Astrocyte (in vitro differentiated cells and primary cell): ENCODE data around the gene NSMCE3. TPM values are rescaled to one million over a fixed set of nuclear protein-coding genes. Genes with fewer than 3 reads are reported as not detected.

Experiments
- DNase-seq: peaks from one replicate; pipeline ENCODE4 v3.0.0-alpha.2; 2010; ENCODE audit warnings: low read depth
- FAIRE-seq: peaks from 2 replicates; lab custom pipeline; 2011; peaks lifted over from hg19 to GRCh38; lab: Jason Lieb, UNC
- H2AFZ ChIP-seq: 2 replicates; pipeline ENCODE4 v1.6.0; 2012; ENCODE audit warnings: low read depth, low read length, inconsistent platforms
- H3K27ac ChIP-seq: 2 replicates; pipeline ENCODE4 v1.5.1; 2011; ENCODE audit warnings: low read depth, low read length, inconsistent platforms
- H3K27me3 ChIP-seq: 2 replicates; pipeline ENCODE4 v1.6.0; 2011; ENCODE audit warnings: low read length, inconsistent platforms; ENCODE audit not compliant: insufficient read depth
- H3K36me3 ChIP-seq: 2 replicates; pipeline ENCODE4 v1.5.1; 2011; ENCODE audit warnings: low read length, inconsistent platforms; ENCODE audit not compliant: insufficient read depth
- H3K4me1 ChIP-seq: 2 replicates; pipeline ENCODE4 v1.5.1; 2011; ENCODE audit warnings: low read length, inconsistent platforms; ENCODE audit not compliant: insufficient read depth
- H3K4me2 ChIP-seq: 2 replicates; pipeline ENCODE4 v1.6.0; 2012; ENCODE audit warnings: low read length, inconsistent platforms
- H3K4me3 ChIP-seq: 2 replicates; pipeline ENCODE4 v1.5.1; 2011; ENCODE audit warnings: low read depth, mild to moderate bottlenecking, low read length, inconsistent platforms; ENCODE audit not compliant: insufficient read depth
- H3K79me2 ChIP-seq: 2 replicates; pipeline ENCODE4 v1.6.0; 2012; ENCODE audit warnings: mild to moderate bottlenecking, low read length, inconsistent platforms; ENCODE audit not compliant: insufficient read depth
- H3K9ac ChIP-seq: 2 replicates; pipeline ENCODE4 v1.6.0; 2012; ENCODE audit warnings: mild to moderate bottlenecking, low read length, inconsistent platforms
- H3K9me3 ChIP-seq: 2 replicates; pipeline ENCODE4 v1.5.1; 2012; ENCODE audit warnings: low read depth, mild to moderate bottlenecking, low read length, inconsistent platforms; ENCODE audit not compliant: insufficient read depth
- H4K20me1 ChIP-seq: 2 replicates; pipeline ENCODE4 v1.6.0; 2012; ENCODE audit warnings: low read length, inconsistent platforms; ENCODE audit not compliant: insufficient read depth
- H3K27ac Mint-ChIP-seq: one replicate; pipeline ENCODE4 v1.8.0; 2021; ENCODE audit warnings: mild to moderate bottlenecking, mixed read lengths; ENCODE audit not compliant: unreplicated experiment
- H3K27me3 Mint-ChIP-seq: one replicate; pipeline ENCODE4 v1.8.0; 2021; ENCODE audit warnings: low read depth, mixed read lengths; ENCODE audit not compliant: unreplicated experiment
- H3K36me3 Mint-ChIP-seq: one replicate; pipeline ENCODE4 v1.8.0; 2021; ENCODE audit warnings: low read depth, mixed read lengths; ENCODE audit not compliant: unreplicated experiment
- H3K4me1 Mint-ChIP-seq: one replicate; pipeline ENCODE4 v1.8.0; 2021; ENCODE audit warnings: low read depth, mixed read lengths; ENCODE audit not compliant: unreplicated experiment
- H3K4me3 Mint-ChIP-seq: one replicate; pipeline ENCODE4 v1.8.0; 2021; ENCODE audit warnings: mild to moderate bottlenecking, moderate library complexity, mixed read lengths; ENCODE audit not compliant: unreplicated experiment
- H3K9me3 Mint-ChIP-seq: one replicate; pipeline ENCODE4 v1.8.0; 2021; ENCODE audit warnings: mild to moderate bottlenecking, mixed read lengths; ENCODE audit not compliant: unreplicated experiment
- EZH2 ChIP-seq: IDR thresholded peaks from 2 replicates; pipeline ENCODE4 v1.6.1; 2012; ENCODE audit warnings: mild to moderate bottlenecking, low read length, inconsistent platforms; ENCODE audit not compliant: insufficient read depth
- total RNA-seq: library from RNA; stranded (reverse); gene quantifications from 2 replicates; pipeline ENCODE4 v1.2.1, GENCODE V29; 2021
- TF ChIP-seq, protein P1 (sequence below): IDR thresholded peaks from 2 replicates; pipeline ENCODE4 v1.5.1; 2011; ENCODE audit warnings: low read depth, mild to moderate bottlenecking, inconsistent platforms, low read length, moderate library complexity; ENCODE audit not compliant: insufficient read depth

NSMCE3 gene
- total RNA-seq, 1 donor from 2014 or later = 8.3 TPM

DNA sequence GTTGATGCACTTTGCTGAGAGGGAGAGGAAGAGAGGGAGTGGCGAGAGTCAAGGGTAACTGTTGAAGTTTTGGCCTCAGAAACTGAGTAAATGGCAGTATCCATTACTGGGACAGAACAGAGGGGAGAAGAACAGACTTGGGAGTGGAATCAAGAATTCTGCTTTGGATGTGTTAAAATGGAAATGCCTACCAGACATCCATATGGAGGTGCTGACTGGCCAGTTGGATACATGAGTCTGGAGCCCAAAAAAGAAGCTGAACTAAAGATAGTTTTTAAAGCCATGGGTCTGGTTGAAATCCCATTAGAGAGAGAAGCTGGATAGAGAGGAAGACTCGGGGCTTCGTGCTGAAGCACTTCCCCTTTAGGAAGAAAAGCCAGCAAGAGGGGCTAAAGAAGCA lies 35.9 kb upstream of the NSMCE3 start:
- Mint-ChIP-seq H3K27ac (no peak overlapping the region), H3K27me3 (peaks cover 2% of the 10 kb centered on the region), H3K36me3 (no peaks in the 10 kb centered on the region), H3K4me1 (no peaks in the 10 kb centered on the region), H3K4me3 (no peak overlapping the region), H3K9me3 (no peaks in the 10 kb centered on the region)
- Histone ChIP-seq H2AFZ (no peak overlapping the region), H3K4me1 (no peaks in the 10 kb centered on the region), H4K20me1 (no peaks in the 10 kb centered on the region), H3K27me3 (no peaks in the 10 kb centered on the region), H3K27ac (no peak overlapping the region), H3K9me3 (no peaks in the 10 kb centered on the region), H3K4me3 (no peak overlapping the region), H3K79me2 (no peaks in the 10 kb centered on the region), H3K36me3 (no peaks in the 10 kb centered on the region), H3K4me2 (no peak overlapping the region), H3K9ac (no peak overlapping the region)
- DNase-seq (no peak), FAIRE-seq (no peak)
- TF ChIP-seq, protein P1, sequence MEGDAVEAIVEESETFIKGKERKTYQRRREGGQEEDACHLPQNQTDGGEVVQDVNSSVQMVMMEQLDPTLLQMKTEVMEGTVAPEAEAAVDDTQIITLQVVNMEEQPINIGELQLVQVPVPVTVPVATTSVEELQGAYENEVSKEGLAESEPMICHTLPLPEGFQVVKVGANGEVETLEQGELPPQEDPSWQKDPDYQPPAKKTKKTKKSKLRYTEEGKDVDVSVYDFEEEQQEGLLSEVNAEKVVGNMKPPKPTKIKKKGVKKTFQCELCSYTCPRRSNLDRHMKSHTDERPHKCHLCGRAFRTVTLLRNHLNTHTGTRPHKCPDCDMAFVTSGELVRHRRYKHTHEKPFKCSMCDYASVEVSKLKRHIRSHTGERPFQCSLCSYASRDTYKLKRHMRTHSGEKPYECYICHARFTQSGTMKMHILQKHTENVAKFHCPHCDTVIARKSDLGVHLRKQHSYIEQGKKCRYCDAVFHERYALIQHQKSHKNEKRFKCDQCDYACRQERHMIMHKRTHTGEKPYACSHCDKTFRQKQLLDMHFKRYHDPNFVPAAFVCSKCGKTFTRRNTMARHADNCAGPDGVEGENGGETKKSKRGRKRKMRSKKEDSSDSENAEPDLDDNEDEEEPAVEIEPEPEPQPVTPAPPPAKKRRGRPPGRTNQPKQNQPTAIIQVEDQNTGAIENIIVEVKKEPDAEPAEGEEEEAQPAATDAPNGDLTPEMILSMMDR = no peak
- TF ChIP-seq EZH2 = no peak

DNA sequence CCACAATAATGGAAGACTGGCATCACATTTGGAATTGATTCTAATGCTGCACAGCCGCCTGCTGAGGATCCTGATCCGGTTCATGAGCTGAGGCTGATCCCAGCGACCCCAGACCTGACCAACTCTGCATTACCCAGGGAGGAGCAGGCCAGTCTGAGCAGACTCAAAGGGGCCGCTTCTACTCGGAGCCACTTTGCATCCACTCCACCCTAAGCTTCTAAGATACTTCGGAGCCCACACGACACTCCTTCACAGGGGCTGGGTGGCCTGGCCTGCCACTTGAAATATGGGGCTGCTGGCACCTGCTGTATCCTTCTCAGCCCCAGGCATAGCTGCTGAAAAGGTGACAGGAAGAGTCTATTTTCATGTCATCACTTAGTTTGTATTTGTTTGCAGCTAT lies 33.2 kb upstream of the NSMCE3 start:
- Histone ChIP-seq H3K9me3 (no peaks in the 10 kb centered on the region), H2AFZ (no peak overlapping the region), H3K79me2 (no peaks in the 10 kb centered on the region), H3K36me3 (no peaks in the 10 kb centered on the region), H3K27me3 (no peaks in the 10 kb centered on the region), H3K4me1 (no peaks in the 10 kb centered on the region), H3K4me3 (no peak overlapping the region), H4K20me1 (no peaks in the 10 kb centered on the region), H3K27ac (no peak overlapping the region), H3K4me2 (no peak overlapping the region), H3K9ac (no peak overlapping the region)
- TF ChIP-seq, protein P1 = no peak
- no peak for TF ChIP-seq EZH2
- Mint-ChIP-seq H3K9me3 (no peaks in the 10 kb centered on the region), H3K36me3 (no peaks in the 10 kb centered on the region), H3K4me1 (no peaks in the 10 kb centered on the region), H3K27me3 (peaks cover 2% of the 10 kb centered on the region), H3K27ac (no peak overlapping the region), H3K4me3 (no peak overlapping the region)
- no peak for DNase-seq
- FAIRE-seq = no peak

DNA sequence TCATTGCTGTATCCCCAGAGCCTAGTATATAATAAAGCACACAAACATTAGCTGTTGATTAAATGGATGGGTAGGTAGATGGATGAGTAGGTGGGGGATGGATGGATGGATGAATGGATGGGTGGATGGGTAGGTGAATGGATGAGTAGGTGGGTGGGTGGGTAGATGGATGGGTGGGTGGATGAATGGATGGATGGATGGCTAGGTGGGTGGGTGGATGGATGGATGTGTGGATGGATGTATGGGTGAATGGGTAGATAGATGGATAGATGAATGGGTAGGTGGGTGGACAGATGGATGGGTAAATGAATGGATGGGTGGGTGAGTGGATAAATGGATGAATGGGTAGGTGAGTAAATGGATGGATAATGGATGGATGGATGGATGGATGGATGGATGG lies 30.2 kb upstream of the NSMCE3 start:
- H3K27ac Mint-ChIP-seq = no peak overlapping the region
- Histone ChIP-seq H2AFZ (no peak overlapping the region), H3K27me3 (no peaks in the 10 kb centered on the region), H3K4me2 (no peak overlapping the region), H3K27ac (no peak overlapping the region), H3K9ac (no peak overlapping the region), H3K79me2 (no peaks in the 10 kb centered on the region), H3K4me1 (no peaks in the 10 kb centered on the region), H3K36me3 (no peaks in the 10 kb centered on the region), H3K9me3 (no peaks in the 10 kb centered on the region), H4K20me1 (no peaks in the 10 kb centered on the region), H3K4me3 (no peak overlapping the region)
- no peak overlapping the region for H3K4me3 Mint-ChIP-seq
- H3K36me3 Mint-ChIP-seq = no peaks in the 10 kb centered on the region
- H3K9me3 Mint-ChIP-seq = no peaks in the 10 kb centered on the region
- TF ChIP-seq EZH2 = no peak
- TF ChIP-seq, protein P1 = no peak
- peaks cover 2% of the 10 kb centered on the region for H3K27me3 Mint-ChIP-seq
- DNase-seq (no peak), FAIRE-seq (no peak)
- H3K4me1 Mint-ChIP-seq = peaks cover 5% of the 10 kb centered on the region
